Measurements from ENCODE around the gene FIBP.

Gene FIBP

GRCh38 chr11:65888163-65888814 lies at the start of gene FIBP:
Gene FIBP (minus strand): TSS chr11:65888471. CDS start chr11:65888418, 53 bp downstream.
- peak; percentile 91 for DNase-seq

- DNase-seq: no peak
Measured at GRCh38 chr11:65937766-65938165, 49.5 kb upstream of the FIBP start.

GRCh38 chr11:65934014-65934413 lies 45.7 kb upstream of the FIBP start:
- DNase-seq: no peak

- no peak for DNase-seq
Measured at GRCh38 chr11:65932558-65932919, 44.3 kb upstream of the FIBP start.

GRCh38 chr11:65931773-65932557 lies 43.7 kb upstream of the FIBP start:
- no peak for DNase-seq

- DNase-seq: no peak
Measured at GRCh38 chr11:65928667-65929066, 40.4 kb upstream of the FIBP start.

- no peak for DNase-seq
Measured at GRCh38 chr11:65927904-65928397, 39.7 kb upstream of the FIBP start.

GRCh38 chr11:65925397-65925796 lies 37.1 kb upstream of the FIBP start:
- no peak for DNase-seq

GRCh38 chr11:65922565-65922964 lies 34.3 kb upstream of the FIBP start:
- no peak for DNase-seq

- DNase-seq: no peak
Measured at GRCh38 chr11:65921876-65922275, 33.6 kb upstream of the FIBP start.

GRCh38 chr11:65921033-65921555 lies 32.8 kb upstream of the FIBP start:
- no peak for DNase-seq

- DNase-seq: no peak
Measured at GRCh38 chr11:65920372-65920802, 32.1 kb upstream of the FIBP start.

- DNase-seq: peak; percentile 18
Measured at GRCh38 chr11:65919573-65920371, 31.5 kb upstream of the FIBP start.

- peak; percentile 93 for DNase-seq
Measured at GRCh38 chr11:65919141-65919572, 30.9 kb upstream of the FIBP start, which contains the start of gene DRAP1. Gene DRAP1 (plus strand): TSS chr11:65919426. CDS start chr11:65919502, 76 bp downstream.

- DNase-seq: peak; percentile 6
Measured at GRCh38 chr11:65918211-65919140, 30.2 kb upstream of the FIBP start, which contains the start of gene C11orf68. Gene C11orf68 (minus strand): TSS chr11:65919062. CDS start chr11:65919031, 31 bp downstream.

- DNase-seq: no peak
Measured at GRCh38 chr11:65917434-65918210, 29.4 kb upstream of the FIBP start.

- no peak for DNase-seq
Measured at GRCh38 chr11:65917077-65917433, 28.8 kb upstream of the FIBP start.

- DNase-seq: no peak
Measured at GRCh38 chr11:65916391-65916790, 28.1 kb upstream of the FIBP start.

- DNase-seq: no peak
Measured at GRCh38 chr11:65915821-65916251, 27.6 kb upstream of the FIBP start.

- DNase-seq: no peak
Measured at GRCh38 chr11:65915101-65915820, 27.0 kb upstream of the FIBP start.

Measured in DMS79 treated with DMSO at 0.1 percent for 48 hours (cell line).